ENCODE results near the gene PPP4R4. TPM values are rescaled to one million over a fixed set of nuclear protein-coding genes. Genes with fewer than 3 reads are reported as not detected.
"Not testable (repeated sequence)": the region's sequence is repeated elsewhere in the genome, so short reads cannot be mapped to it uniquely, and the experiment has no call there.

Gene PPP4R4
- total RNA-seq, 1 donor from 2014 or later = 5.9 TPM

DNA sequence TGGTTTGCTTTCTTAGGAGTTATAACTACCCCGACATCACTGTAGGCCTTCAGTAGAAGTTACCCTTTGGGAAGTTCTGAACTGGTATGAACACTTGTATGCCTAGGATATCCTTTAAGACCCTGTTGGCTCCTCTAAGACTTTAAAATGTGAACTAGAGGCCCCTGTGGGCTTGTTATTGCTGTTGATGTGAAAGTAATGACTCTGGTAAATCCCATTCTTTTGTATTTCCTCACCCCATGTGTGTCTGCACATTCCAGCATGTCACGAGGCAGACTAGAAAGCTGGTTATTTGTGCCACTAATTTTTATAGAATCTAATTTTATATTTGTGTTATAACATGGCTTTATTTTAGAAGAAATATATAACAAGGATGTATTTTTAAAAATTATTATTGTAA is 70.1 kb downstream of the PPP4R4 start:
- DNase-seq (no peak), ATAC-seq (no peak)
- intact Hi-C loops (cut with DNase I) = no loop called here
- Histone ChIP-seq H3K4me1 (no peaks in the 10 kb centered on the region), H3K36me3 (no peaks in the 10 kb centered on the region), H3K9me3 (no peaks in the 10 kb centered on the region), H3K4me3 (no peak overlapping the region), H3K27ac (no peak overlapping the region), H3K27me3 (ENCODE audit: low read depth) (no peaks in the 10 kb centered on the region)
- TF ChIP-seq, protein P1, sequence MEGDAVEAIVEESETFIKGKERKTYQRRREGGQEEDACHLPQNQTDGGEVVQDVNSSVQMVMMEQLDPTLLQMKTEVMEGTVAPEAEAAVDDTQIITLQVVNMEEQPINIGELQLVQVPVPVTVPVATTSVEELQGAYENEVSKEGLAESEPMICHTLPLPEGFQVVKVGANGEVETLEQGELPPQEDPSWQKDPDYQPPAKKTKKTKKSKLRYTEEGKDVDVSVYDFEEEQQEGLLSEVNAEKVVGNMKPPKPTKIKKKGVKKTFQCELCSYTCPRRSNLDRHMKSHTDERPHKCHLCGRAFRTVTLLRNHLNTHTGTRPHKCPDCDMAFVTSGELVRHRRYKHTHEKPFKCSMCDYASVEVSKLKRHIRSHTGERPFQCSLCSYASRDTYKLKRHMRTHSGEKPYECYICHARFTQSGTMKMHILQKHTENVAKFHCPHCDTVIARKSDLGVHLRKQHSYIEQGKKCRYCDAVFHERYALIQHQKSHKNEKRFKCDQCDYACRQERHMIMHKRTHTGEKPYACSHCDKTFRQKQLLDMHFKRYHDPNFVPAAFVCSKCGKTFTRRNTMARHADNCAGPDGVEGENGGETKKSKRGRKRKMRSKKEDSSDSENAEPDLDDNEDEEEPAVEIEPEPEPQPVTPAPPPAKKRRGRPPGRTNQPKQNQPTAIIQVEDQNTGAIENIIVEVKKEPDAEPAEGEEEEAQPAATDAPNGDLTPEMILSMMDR (IDR thresholded peaks at IDR 0.05) = no peak

DNA sequence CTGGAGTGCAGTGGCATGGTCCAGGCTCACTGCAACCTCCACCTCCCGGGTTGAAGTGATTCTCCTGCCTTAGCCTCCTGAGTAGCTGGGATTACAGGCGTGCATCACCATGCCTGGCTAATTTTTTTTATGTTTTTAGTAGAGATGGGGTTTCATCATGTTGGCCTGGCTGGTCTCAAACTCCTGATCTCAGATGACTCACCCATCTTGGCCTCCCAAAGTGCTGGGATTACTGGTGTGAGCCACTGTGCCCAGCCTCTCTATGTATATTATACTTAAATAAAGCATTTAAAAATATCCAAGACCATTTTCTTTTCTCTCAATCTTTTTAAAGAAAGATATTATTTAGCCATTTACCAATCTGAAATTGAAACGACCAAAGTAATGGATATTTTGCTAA is 90.1 kb downstream of the PPP4R4 start:
- H3K27me3 ChIP-seq (ENCODE audit: low read depth); H3K27ac ChIP-seq; H3K9me3 ChIP-seq; DNase-seq; H3K36me3 ChIP-seq; ATAC-seq; intact Hi-C loops (cut with DNase I); H3K4me1 ChIP-seq; H3K4me3 ChIP-seq: not testable (repeated sequence)

DNA sequence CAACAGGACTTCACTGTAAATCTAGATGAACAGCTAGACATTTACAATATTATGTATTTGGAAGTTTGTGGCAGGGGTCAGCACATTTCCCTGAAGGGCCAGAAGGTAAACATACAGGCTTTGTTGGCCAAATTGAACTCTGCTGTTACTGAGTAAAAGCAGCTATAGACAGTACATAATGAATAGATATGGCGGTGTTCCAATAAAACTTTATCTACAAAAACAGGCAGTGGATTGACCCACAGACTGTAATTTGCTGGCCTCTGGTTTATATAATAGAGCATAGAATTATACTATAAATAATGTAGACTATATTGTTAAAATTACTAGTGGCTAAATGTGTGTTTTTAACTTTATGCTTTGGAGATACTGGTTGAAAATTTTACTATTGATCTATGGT is 93.2 kb downstream of the PPP4R4 start:
- TF ChIP-seq, protein P1 (IDR thresholded peaks at IDR 0.05) = no peak
- no peak for DNase-seq
- no peak for ATAC-seq
- Histone ChIP-seq H3K4me1 (no peaks in the 10 kb centered on the region), H3K27ac (no peak overlapping the region), H3K36me3 (no peaks in the 10 kb centered on the region), H3K9me3 (no peaks in the 10 kb centered on the region), H3K27me3 (ENCODE audit: low read depth) (no peaks in the 10 kb centered on the region), H3K4me3 (no peak overlapping the region)
- intact Hi-C loops (cut with DNase I) = no loop called here

DNA sequence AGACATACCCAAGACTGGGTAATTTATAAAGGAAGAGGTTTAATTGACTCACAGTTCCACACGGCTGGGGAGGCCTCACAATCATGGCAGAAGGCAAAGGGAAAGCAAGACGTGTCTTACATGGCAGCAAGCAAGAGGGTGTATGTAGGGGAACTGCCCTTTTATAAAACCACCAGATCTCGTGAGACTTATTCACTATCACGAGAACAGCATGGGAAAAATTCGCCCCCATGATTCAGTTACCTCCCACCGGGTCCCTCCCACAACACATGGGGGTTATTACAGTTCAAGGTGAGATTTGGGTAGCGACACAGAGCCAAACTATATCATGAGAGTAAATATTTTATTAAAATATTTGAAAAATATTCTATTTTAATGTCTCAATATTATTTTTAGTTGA is 94.5 kb downstream of the PPP4R4 start:
- H3K27ac ChIP-seq; DNase-seq; H3K36me3 ChIP-seq; H3K27me3 ChIP-seq (ENCODE audit: low read depth); H3K4me3 ChIP-seq; H3K4me1 ChIP-seq; ATAC-seq; H3K9me3 ChIP-seq; intact Hi-C loops (cut with DNase I): not testable (repeated sequence)

DNA sequence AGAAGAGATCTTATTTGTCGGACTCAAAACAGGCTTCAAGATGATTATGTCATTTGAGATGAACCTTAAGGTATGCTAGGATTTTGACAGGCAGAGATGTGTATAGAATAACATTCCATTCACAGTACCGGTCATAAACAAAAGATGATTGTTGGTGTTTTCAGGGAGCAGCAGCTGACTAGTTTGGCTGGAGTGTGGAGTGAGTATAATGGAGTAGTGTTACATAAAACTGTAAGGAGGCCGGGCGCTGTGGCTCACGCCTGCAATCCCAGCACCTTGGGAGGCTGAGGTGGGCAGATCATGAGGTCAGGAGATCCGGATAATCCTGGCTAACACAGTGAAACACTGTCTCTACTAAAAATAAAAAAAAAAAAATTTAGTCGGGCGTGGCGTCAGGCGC is 95.0 kb downstream of the PPP4R4 start:
- TF ChIP-seq, protein P1 (IDR thresholded peaks at IDR 0.05) = no peak
- Histone ChIP-seq H3K27me3 (ENCODE audit: low read depth) (no peaks in the 10 kb centered on the region), H3K4me3 (no peak overlapping the region), H3K4me1 (no peaks in the 10 kb centered on the region), H3K9me3 (no peaks in the 10 kb centered on the region), H3K27ac (no peak overlapping the region), H3K36me3 (no peaks in the 10 kb centered on the region)
- ATAC-seq (no peak), DNase-seq (no peak)
- intact Hi-C loops (cut with DNase I) = no loop called here

DNA sequence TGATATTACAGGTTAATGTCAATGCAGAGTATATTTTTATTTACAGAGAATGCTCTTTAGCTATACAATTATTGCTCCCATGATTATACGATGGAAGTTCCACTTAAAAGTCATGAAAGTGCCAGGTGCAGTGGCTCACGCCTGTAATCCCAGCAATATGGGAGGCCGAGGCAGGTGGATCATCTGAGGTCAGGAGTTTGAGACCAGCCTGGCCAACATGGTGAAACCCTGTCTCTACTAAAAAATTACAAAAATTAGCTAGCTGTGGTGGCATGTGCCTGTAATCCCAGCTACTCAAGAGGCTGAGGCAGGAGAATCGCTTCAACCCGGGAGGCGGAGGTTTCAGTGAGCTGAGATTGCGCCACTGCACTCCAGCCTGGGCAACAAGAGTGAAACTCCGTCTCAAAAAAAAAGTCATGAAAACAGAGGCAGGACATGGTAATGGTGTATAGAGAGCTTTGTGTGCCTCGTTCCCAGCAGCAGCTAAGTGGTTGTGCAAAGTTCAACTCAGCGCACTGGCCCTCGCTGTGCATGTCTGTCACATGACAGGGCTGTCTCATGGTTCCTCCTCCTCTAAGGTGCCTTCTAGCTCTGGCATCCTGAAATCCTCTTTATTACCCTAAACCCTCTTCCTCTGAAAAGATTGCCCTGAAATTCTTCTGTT is 102.9 kb downstream of the PPP4R4 start:
- intact Hi-C loops (cut with DNase I); DNase-seq; H3K4me1 ChIP-seq; H3K36me3 ChIP-seq; H3K27ac ChIP-seq; H3K9me3 ChIP-seq; H3K27me3 ChIP-seq (ENCODE audit: low read depth); H3K4me3 ChIP-seq: not testable (repeated sequence)
- ATAC-seq = peak; percentile 53

DNA sequence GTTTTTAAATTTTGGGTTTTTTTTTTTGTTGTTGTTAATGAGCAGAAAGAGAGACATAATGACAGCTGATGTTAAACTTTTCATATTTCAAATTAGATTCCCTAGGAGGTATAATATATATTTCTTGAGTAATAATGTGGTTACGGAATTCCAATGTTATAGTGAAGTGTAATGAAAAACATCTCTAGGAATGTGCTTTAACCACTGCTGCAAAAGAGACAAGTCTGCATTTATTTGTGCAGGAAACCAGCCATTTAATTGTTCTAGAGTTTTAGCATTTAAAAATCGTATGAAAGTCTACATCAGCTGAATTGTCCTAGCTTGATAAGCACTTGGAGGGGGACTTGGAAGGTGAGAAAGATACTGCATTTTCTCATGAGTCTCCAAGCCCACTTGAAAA is 104.6 kb downstream of the PPP4R4 start:
- TF ChIP-seq, protein P1 (IDR thresholded peaks at IDR 0.05) = no peak
- Histone ChIP-seq H3K4me3 (no peak overlapping the region), H3K27ac (no peak overlapping the region), H3K27me3 (ENCODE audit: low read depth) (no peaks in the 10 kb centered on the region), H3K4me1 (no peaks in the 10 kb centered on the region), H3K9me3 (no peaks in the 10 kb centered on the region), H3K36me3 (no peaks in the 10 kb centered on the region)
- ATAC-seq = no peak
- DNase-seq = no peak
- intact Hi-C loops (cut with DNase I) = no loop called here

All from lower lobe of right lung (tissue), 2 donors.